ENCODE data around the gene SLC37A4. TPM values are rescaled to one million over a fixed set of nuclear protein-coding genes. Genes with fewer than 3 reads are reported as not detected.

The SLC37A4 gene
- total and polyA plus RNA-seq, 2 of the 13 experiments (the other 11 are each of a cell fraction or from before 2014, with no cell fraction given), result 43.0 to 56.1 TPM

DNA sequence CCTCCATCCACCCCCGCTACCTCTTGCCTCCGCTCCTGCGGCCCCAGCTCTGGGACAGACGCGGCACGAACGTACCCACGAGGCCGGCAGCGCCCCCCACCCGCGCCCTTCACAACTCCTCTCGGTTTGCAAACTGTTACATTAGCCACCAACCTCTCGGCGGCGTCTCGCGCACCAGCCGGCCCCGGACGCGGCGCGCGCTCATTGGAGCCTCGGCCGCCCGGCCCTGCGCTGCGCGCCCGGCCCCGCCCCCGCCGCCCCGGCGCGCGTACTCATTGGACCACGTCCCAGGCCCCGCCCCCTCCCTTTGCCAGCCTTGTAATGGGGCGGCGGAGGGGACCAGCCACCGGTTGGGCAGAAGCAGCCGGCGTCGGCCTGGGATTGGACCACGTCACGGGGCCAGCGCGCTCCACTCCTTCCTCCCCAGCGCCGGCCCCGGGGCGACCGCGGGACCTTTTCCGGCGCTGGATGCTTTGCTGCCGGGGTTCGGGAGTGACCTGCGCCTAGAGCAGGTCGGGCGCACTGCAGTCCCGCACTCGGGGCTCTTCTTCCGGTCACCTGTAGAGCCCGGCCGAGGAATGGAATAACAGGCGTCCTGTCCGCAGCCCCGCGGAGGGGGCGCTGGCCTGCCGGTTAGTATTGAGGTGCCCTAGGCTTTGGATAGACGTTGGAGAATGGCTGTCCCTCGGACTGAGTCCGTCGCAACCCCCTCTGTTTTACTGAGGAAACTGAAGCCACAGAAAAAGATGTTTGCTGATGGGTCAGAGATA, 26.5 kb upstream of the SLC37A4 start, which contains the start of gene HYOU1 (continued):
- TF ChIP-seq ZNF619 (CRISPR knock-in tag; IDR thresholded peaks at IDR 0.05) (no peak), ZNF616 (CRISPR knock-in tag; IDR thresholded peaks at IDR 0.05; ENCODE audit: low read depth) (no peak), ZNF629 (CRISPR knock-in tag; conservative IDR thresholded peaks at IDR 0.05) (no peak), KLF11 (CRISPR knock-in tag; IDR thresholded peaks at IDR 0.05) (no peak), ZNF841 (CRISPR knock-in tag; IDR thresholded peaks at IDR 0.05; ENCODE audit: borderline replicate concordance) (no peak), ZNF549 (CRISPR knock-in tag; IDR thresholded peaks at IDR 0.05) (no peak), KLF9 (CRISPR knock-in tag; IDR thresholded peaks at IDR 0.05; ENCODE audit: low read depth) (no peak; the same call in 1 of the 2 replicates), TP53 (CRISPR knock-in tag; conservative IDR thresholded peaks at IDR 0.05) (no peak), LCORL (IDR thresholded peaks at IDR 0.05) (no peak), LCORL (CRISPR knock-in tag; IDR thresholded peaks at IDR 0.05) (peak; percentile 49; the same call in 1 of the 2 replicates), ZNF598 (CRISPR knock-in tag; IDR thresholded peaks at IDR 0.05; ENCODE audit: borderline replicate concordance) (no peak), HDAC1 (CRISPR knock-in tag; IDR thresholded peaks at IDR 0.05) (peak; percentile 74), ZKSCAN5 (CRISPR knock-in tag; IDR thresholded peaks at IDR 0.05) (no peak), MTF1 (CRISPR knock-in tag; IDR thresholded peaks at IDR 0.05) (no peak), ZNF850 (CRISPR knock-in tag; conservative IDR thresholded peaks at IDR 0.05) (no peak), ZFP37 (CRISPR knock-in tag; IDR thresholded peaks at IDR 0.05; ENCODE audit: borderline replicate concordance) (no peak), ZNF496 (CRISPR knock-in tag; IDR thresholded peaks at IDR 0.05; ENCODE audit: insufficient replicate concordance) (no peak), ZNF124 (CRISPR knock-in tag; IDR thresholded peaks at IDR 0.05) (no peak; the same call in 1 of the 2 replicates), JUN (CRISPR knock-in tag; IDR thresholded peaks at IDR 0.05) (no peak), ZNF101 (CRISPR knock-in tag; IDR thresholded peaks at IDR 0.05; ENCODE audit: borderline replicate concordance, low read depth) (no peak)
- TF ChIP-seq, protein P1, sequence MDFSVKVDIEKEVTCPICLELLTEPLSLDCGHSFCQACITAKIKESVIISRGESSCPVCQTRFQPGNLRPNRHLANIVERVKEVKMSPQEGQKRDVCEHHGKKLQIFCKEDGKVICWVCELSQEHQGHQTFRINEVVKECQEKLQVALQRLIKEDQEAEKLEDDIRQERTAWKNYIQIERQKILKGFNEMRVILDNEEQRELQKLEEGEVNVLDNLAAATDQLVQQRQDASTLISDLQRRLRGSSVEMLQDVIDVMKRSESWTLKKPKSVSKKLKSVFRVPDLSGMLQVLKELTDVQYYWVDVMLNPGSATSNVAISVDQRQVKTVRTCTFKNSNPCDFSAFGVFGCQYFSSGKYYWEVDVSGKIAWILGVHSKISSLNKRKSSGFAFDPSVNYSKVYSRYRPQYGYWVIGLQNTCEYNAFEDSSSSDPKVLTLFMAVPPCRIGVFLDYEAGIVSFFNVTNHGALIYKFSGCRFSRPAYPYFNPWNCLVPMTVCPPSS (IDR thresholded peaks at IDR 0.05), result no peak
- TF ChIP-seq, protein P2, sequence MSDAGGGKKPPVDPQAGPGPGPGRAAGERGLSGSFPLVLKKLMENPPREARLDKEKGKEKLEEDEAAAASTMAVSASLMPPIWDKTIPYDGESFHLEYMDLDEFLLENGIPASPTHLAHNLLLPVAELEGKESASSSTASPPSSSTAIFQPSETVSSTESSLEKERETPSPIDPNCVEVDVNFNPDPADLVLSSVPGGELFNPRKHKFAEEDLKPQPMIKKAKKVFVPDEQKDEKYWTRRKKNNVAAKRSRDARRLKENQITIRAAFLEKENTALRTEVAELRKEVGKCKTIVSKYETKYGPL (CRISPR knock-in tag; IDR thresholded peaks at IDR 0.05), result no peak
- TF ChIP-seq, protein P3, sequence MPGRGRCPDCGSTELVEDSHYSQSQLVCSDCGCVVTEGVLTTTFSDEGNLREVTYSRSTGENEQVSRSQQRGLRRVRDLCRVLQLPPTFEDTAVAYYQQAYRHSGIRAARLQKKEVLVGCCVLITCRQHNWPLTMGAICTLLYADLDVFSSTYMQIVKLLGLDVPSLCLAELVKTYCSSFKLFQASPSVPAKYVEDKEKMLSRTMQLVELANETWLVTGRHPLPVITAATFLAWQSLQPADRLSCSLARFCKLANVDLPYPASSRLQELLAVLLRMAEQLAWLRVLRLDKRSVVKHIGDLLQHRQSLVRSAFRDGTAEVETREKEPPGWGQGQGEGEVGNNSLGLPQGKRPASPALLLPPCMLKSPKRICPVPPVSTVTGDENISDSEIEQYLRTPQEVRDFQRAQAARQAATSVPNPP (CRISPR knock-in tag; IDR thresholded peaks at IDR 0.05), result no peak
- TF ChIP-seq, protein P4, sequence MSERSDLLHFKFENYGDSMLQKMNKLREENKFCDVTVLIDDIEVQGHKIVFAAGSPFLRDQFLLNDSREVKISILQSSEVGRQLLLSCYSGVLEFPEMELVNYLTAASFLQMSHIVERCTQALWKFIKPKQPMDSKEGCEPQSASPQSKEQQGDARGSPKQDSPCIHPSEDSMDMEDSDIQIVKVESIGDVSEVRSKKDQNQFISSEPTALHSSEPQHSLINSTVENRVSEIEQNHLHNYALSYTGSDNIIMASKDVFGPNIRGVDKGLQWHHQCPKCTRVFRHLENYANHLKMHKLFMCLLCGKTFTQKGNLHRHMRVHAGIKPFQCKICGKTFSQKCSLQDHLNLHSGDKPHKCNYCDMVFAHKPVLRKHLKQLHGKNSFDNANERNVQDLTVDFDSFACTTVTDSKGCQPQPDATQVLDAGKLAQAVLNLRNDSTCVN (CRISPR knock-in tag; IDR thresholded peaks at IDR 0.05; ENCODE audit: borderline replicate concordance), result peak; percentile 83
- TF ChIP-seq, protein P5, sequence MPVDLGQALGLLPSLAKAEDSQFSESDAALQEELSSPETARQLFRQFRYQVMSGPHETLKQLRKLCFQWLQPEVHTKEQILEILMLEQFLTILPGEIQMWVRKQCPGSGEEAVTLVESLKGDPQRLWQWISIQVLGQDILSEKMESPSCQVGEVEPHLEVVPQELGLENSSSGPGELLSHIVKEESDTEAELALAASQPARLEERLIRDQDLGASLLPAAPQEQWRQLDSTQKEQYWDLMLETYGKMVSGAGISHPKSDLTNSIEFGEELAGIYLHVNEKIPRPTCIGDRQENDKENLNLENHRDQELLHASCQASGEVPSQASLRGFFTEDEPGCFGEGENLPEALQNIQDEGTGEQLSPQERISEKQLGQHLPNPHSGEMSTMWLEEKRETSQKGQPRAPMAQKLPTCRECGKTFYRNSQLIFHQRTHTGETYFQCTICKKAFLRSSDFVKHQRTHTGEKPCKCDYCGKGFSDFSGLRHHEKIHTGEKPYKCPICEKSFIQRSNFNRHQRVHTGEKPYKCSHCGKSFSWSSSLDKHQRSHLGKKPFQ (CRISPR knock-in tag; IDR thresholded peaks at IDR 0.05; ENCODE audit: insufficient replicate concordance), result no peak
- TF ChIP-seq, protein P6, sequence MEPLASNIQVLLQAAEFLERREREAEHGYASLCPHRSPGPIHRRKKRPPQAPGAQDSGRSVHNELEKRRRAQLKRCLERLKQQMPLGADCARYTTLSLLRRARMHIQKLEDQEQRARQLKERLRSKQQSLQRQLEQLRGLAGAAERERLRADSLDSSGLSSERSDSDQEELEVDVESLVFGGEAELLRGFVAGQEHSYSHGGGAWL (CRISPR knock-in tag; IDR thresholded peaks at IDR 0.05), result no peak

All from HepG2 (cell line).